Upper lobe of right lung (tissue), 1 donor: ENCODE data around the gene PKP1. TPM values are rescaled to one million over a fixed set of nuclear protein-coding genes. Genes with fewer than 3 reads are reported as not detected.

Experiments
- ATAC-seq: fragments of 200-7000 bp; cut with Tn5 transposase; one replicate; pipeline ENCODE4 v1.9.1; 2020; ENCODE audit warnings: mild to moderate bottlenecking, moderate library complexity
- DNase-seq: peaks from one replicate; pipeline ENCODE4 v3.0.0-alpha.2; 2020
- H3K27ac ChIP-seq: fragments of 200-600 bp; one replicate; pipeline ENCODE4 v1.8.0; 2022
- H3K27me3 ChIP-seq: fragments of 200-600 bp; one replicate; pipeline ENCODE4 v1.8.0; 2022; ENCODE audit warnings: mild to moderate bottlenecking
- H3K36me3 ChIP-seq: fragments of 200-600 bp; one replicate; pipeline ENCODE4 v1.8.0; 2022
- H3K4me1 ChIP-seq: fragments of 200-600 bp; one replicate; pipeline ENCODE4 v1.8.0; 2022
- H3K4me3 ChIP-seq: fragments of 200-600 bp; one replicate; pipeline ENCODE4 v1.8.0; 2022; ENCODE audit warnings: mild to moderate bottlenecking
- H3K9me3 ChIP-seq: fragments of 200-600 bp; one replicate; pipeline ENCODE4 v1.8.0; 2022
- intact Hi-C: fragments of 100-400 bp; cut with DNase I; formaldehyde crosslinking; loops from one replicate; pipeline ENCODE4 v1.11.0; 2022
- total RNA-seq: library from RNA; stranded (reverse); fragmentation: NEBNext Ultra II Directional; extraction: Animal tissue kit (Norgen Biotek cat#: 25700); gene quantifications from one replicate; pipeline ENCODE4 v1.2.1, GENCODE V29; 2021
- TF ChIP-seq, protein P1 (sequence below): fragments of 200-600 bp; IDR thresholded peaks from one replicate; pipeline ENCODE4 v1.8.0; 2022; ENCODE audit warnings: antibody characterized with exemption
- donor health status: DM: no; HTN: yes; CAD: no; lungs with severe emphysema.

The PKP1 gene
- total RNA-seq, 1 donor from 2014 or later = 0.69 TPM

- DNase-seq (no peak), ATAC-seq (no peak)
- H3K27me3 ChIP-seq = no peaks in the 10 kb centered on the region
- H3K9me3 ChIP-seq = no peaks in the 10 kb centered on the region
- TF ChIP-seq, protein P1, sequence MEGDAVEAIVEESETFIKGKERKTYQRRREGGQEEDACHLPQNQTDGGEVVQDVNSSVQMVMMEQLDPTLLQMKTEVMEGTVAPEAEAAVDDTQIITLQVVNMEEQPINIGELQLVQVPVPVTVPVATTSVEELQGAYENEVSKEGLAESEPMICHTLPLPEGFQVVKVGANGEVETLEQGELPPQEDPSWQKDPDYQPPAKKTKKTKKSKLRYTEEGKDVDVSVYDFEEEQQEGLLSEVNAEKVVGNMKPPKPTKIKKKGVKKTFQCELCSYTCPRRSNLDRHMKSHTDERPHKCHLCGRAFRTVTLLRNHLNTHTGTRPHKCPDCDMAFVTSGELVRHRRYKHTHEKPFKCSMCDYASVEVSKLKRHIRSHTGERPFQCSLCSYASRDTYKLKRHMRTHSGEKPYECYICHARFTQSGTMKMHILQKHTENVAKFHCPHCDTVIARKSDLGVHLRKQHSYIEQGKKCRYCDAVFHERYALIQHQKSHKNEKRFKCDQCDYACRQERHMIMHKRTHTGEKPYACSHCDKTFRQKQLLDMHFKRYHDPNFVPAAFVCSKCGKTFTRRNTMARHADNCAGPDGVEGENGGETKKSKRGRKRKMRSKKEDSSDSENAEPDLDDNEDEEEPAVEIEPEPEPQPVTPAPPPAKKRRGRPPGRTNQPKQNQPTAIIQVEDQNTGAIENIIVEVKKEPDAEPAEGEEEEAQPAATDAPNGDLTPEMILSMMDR = no peak
- no peak overlapping the region for H3K4me3 ChIP-seq
- no peaks in the 10 kb centered on the region for H3K36me3 ChIP-seq
- peaks cover 38% of the 10 kb centered on the region for H3K4me1 ChIP-seq
- intact Hi-C loops = no loop called here
- H3K27ac ChIP-seq = no peak overlapping the region
Observed at GRCh38 chr1:201312298-201312697, 29.0 kb downstream of the PKP1 start.

DNA sequence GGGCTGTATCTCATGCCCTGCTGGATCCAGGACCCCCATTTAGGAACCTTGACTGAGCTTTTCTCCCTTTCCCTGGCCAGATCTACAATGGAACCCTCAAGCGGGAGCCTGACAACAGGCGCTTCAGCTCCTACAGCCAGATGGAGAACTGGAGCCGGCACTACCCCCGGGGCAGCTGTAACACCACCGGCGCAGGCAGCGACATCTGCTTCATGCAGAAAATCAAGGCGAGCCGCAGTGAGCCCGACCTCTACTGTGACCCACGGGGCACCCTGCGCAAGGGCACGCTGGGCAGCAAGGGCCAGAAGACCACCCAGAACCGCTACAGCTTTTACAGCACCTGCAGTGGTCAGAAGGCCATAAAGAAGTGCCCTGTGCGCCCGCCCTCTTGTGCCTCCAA is 29.8 kb downstream of the PKP1 start:
- Histone ChIP-seq H3K36me3 (no peaks in the 10 kb centered on the region), H3K4me3 (no peak overlapping the region), H3K27me3 (no peaks in the 10 kb centered on the region), H3K9me3 (no peaks in the 10 kb centered on the region), H3K4me1 (peaks cover 33% of the 10 kb centered on the region), H3K27ac (no peak overlapping the region)
- DNase-seq = no peak
- intact Hi-C loops = no loop called here
- ATAC-seq = no peak
- TF ChIP-seq, protein P1 = no peak

DNA sequence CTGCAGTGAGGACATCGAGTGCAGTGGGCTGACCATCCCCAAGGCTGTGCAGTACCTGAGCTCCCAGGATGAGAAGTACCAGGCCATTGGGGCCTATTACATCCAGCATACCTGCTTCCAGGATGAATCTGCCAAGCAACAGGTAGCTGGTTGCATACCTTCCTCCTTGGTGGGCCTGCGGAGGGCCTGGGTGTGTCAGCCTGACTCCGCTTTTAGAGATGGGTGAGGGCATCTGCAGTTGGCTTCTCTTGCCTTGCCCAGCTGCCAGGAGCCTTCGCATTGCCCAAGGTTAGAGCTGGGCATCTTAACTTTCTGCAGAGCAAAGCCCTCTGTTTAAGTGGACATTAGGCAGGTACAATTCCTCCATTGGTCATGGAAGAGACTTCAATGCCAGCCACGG is 33.2 kb downstream of the PKP1 start:
- no peak for DNase-seq
- H3K4me3 ChIP-seq = no peak overlapping the region
- no peak for ATAC-seq
- no peak overlapping the region for H3K27ac ChIP-seq
- H3K27me3 ChIP-seq = no peaks in the 10 kb centered on the region
- TF ChIP-seq, protein P1 = no peak
- peaks cover 5% of the 10 kb centered on the region for H3K4me1 ChIP-seq
- no peaks in the 10 kb centered on the region for H3K9me3 ChIP-seq
- no peaks in the 10 kb centered on the region for H3K36me3 ChIP-seq
- intact Hi-C loops = no loop called here

DNA sequence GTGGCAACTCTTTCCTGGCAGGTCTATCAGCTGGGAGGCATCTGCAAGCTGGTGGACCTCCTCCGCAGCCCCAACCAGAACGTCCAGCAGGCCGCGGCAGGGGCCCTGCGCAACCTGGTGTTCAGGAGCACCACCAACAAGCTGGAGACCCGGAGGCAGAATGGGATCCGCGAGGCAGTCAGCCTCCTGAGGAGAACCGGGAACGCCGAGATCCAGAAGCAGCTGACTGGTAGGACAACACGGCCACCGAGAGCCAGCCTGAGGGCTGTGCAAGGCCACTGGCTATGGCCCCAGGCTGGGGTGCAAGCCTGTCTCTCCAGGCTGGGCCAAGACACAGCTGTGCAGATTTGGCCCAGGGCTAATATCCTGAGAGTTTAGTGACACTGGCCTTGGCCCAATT is 34.2 kb downstream of the PKP1 start:
- Histone ChIP-seq H3K4me3 (no peak overlapping the region), H3K27me3 (no peaks in the 10 kb centered on the region), H3K36me3 (no peaks in the 10 kb centered on the region), H3K9me3 (no peaks in the 10 kb centered on the region), H3K4me1 (no peaks in the 10 kb centered on the region), H3K27ac (no peak overlapping the region)
- TF ChIP-seq, protein P1 = no peak
- DNase-seq (peak; percentile 48), ATAC-seq (no peak)
- intact Hi-C loops = no loop called here

- DNase-seq = peak; percentile 49
Observed at GRCh38 chr1:201318504-201319340, 35.4 kb downstream of the PKP1 start.

More at GRCh38 chr1:201318504-201319340, 35.4 kb downstream of the PKP1 start:
- Histone ChIP-seq H3K27me3 (no peaks in the 10 kb centered on the region), H3K36me3 (no peaks in the 10 kb centered on the region), H3K27ac (no peak overlapping the region), H3K4me3 (no peak overlapping the region), H3K9me3 (no peaks in the 10 kb centered on the region), H3K4me1 (no peaks in the 10 kb centered on the region)
- ATAC-seq = no peak
- intact Hi-C loops = no loop called here
- TF ChIP-seq, protein P1 = no peak
